PC-3 (cell line): ENCODE data around the gene SDK1. TPM values are rescaled to one million over a fixed set of nuclear protein-coding genes. Genes with fewer than 3 reads are reported as not detected.
A peak's percentile ranks its signal among the peaks of the same experiment; 100 is the strongest.

Source experiments
- ATAC-seq: fragments of 200-7000 bp; cut with Tn5 transposase; 2 replicates; pipeline ENCODE4 v1.9.1; 2020; ENCODE audit warnings: mild to moderate bottlenecking, moderate library complexity
- BruUV-seq: library from RNA; stranded (reverse); fragments of 400-500 nt; replicated peaks from 2 replicates; lab custom pipeline; 2021; lab: Mats Ljungman, UMichigan
- CTCF ChIA-PET: fragments of 300-600 bp; sonication (Branson Sonifier 250); formaldehyde crosslinking; loops from one replicate; lab custom pipeline; 2022; ENCODE audit warnings: antibody characterized with exemption; lab: Charles Lee
- POLR2A ChIA-PET: fragments of 300-600 bp; sonication (Branson Sonifier 250); formaldehyde crosslinking; loops from one replicate; lab custom pipeline; 2022; ENCODE audit warnings: antibody characterized with exemption; ENCODE audit not compliant: unreplicated experiment; lab: Charles Lee
- DNase-seq: peaks from one replicate; pipeline ENCODE4 v3.0.0-alpha.2; 2015
- H2AFZ ChIP-seq: fragments of 300-600 bp; sonication (generic); 2 replicates; pipeline ENCODE4 v1.6.0; 2016; ENCODE audit warnings: antibody characterized with exemption, low read length
- H3F3A ChIP-seq: fragments of 300-600 bp; sonication (generic); one replicate; pipeline ENCODE4 v1.6.0; 2017; ENCODE audit warnings: antibody characterized with exemption, low read length, control low read depth, mild to moderate bottlenecking; ENCODE audit not compliant: unreplicated experiment
- H3K27ac ChIP-seq: fragments of 300-600 bp; sonication (generic); 2 replicates; pipeline ENCODE4 v1.5.1; 2016; ENCODE audit warnings: mild to moderate bottlenecking, low read length
- H3K27me3 ChIP-seq: fragments of 300-600 bp; sonication (generic); 2 replicates; pipeline ENCODE4 v1.6.1; 2016; ENCODE audit warnings: low read length, mixed read lengths
- H3K36me3 ChIP-seq: fragments of 300-600 bp; sonication (generic); 2 replicates; pipeline ENCODE4 v1.6.1; 2016; ENCODE audit warnings: low read depth, mixed run types, low read length, mixed read lengths
- H3K4me1 ChIP-seq: fragments of 300-600 bp; sonication (generic); 2 replicates; pipeline ENCODE4 v1.5.1; 2016; ENCODE audit warnings: low read length; ENCODE audit not compliant: insufficient read depth
- H3K4me2 ChIP-seq: fragments of 300-600 bp; sonication (generic); 2 replicates; pipeline ENCODE4 v1.6.0; 2016; ENCODE audit warnings: low read length
- H3K4me3 ChIP-seq: fragments of 300-600 bp; sonication (generic); 2 replicates; pipeline ENCODE4 v1.5.1; 2016; ENCODE audit warnings: mild to moderate bottlenecking, low read length, mixed read lengths
- H3K79me2 ChIP-seq: fragments of 300-600 bp; sonication (generic); 2 replicates; pipeline ENCODE4 v1.6.1; 2017; ENCODE audit warnings: low read length, mixed read lengths
- H3K9ac ChIP-seq: fragments of 300-600 bp; sonication (generic); 2 replicates; pipeline ENCODE4 v1.6.0; 2016; ENCODE audit warnings: mild to moderate bottlenecking, low read length
- H3K9me2 ChIP-seq: fragments of 300-600 bp; sonication (generic); replicated peaks from 2 replicates; pipeline ENCODE4 v1.6.1; 2016; ENCODE audit warnings: mixed run types, low read length, mixed read lengths
- H3K9me3 ChIP-seq: fragments of 300-600 bp; sonication (generic); 2 replicates; pipeline ENCODE4 v1.6.1; 2016; ENCODE audit warnings: low read length, mixed read lengths
- H4K20me1 ChIP-seq: fragments of 300-600 bp; sonication (generic); 2 replicates; pipeline ENCODE4 v1.6.1; 2016; ENCODE audit warnings: low read length, mixed read lengths
- CTCF ChIP-seq: fragments of 300-600 bp; sonication (generic); conservative IDR thresholded peaks from 2 replicates; pipeline ENCODE4 v1.5.1; 2017; ENCODE audit warnings: antibody characterized with exemption, low read depth, mild to moderate bottlenecking, low read length
- EZH2 ChIP-seq: fragments of 300-600 bp; sonication (generic); IDR thresholded peaks from one replicate; pipeline ENCODE4 v1.6.1; 2017; ENCODE audit warnings: antibody characterized with exemption, mild to moderate bottlenecking, low read length; ENCODE audit not compliant: unreplicated experiment
- EZH2phosphoT487 ChIP-seq: fragments of 300-600 bp; sonication (generic); IDR thresholded peaks from 2 replicates; pipeline ENCODE4 v1.6.1; 2018; ENCODE audit warnings: mild to moderate bottlenecking, antibody characterized with exemption, low read length, borderline replicate concordance
- intact Hi-C: fragments of 100-400 bp; cut with micrococcal nuclease; formaldehyde crosslinking; loops from 2 replicates; pipeline ENCODE4 v1.9.0; 2023
- total RNA-seq: library from RNA; depleted of rRNA; stranded (reverse); fragments of >200 nt; gene quantifications from 2 replicates; pipeline ENCODE4 v1.2.3, GENCODE V29; 2014

SDK1 gene
- total RNA-seq, 1 experiment from 2014 or later = 2.8 TPM

GRCh38 chr7:4244635-4245034, 943.6 kb downstream of the SDK1 start:
- intact Hi-C loops = no loop called here
- no peak overlapping the region for H3K4me2 ChIP-seq
- ChIA-PET CTCF (interaction anchor here (0.6 kb wide), 1 partner anchor 323 kb away, joined by 3 read pairs; no protein-coding TSS in a partner anchor), POLR2A (no interaction called here)
- H3K27ac ChIP-seq = peak overlapping the region; percentile 79; the same call in 1 of the 2 replicates
- no peak overlapping the region for H2AFZ ChIP-seq
- no peaks in the 10 kb centered on the region for H3K27me3 ChIP-seq
- H4K20me1 ChIP-seq = no peaks in the 10 kb centered on the region
- no peak overlapping the region for H3K4me3 ChIP-seq
- no peak for DNase-seq
- TF ChIP-seq EZH2 = no peak
- TF ChIP-seq CTCF = no peak
- no peak for TF ChIP-seq EZH2phosphoT487
- no TSS peak for BruUV-seq
- no peaks in the 10 kb centered on the region for H3F3A ChIP-seq
- no peaks in the 10 kb centered on the region; the same call in 1 of the 2 replicates for H3K9me3 ChIP-seq
- H3K36me3 ChIP-seq = no peaks in the 10 kb centered on the region
- H3K9me2 ChIP-seq = no peaks in the 10 kb centered on the region
- no peak overlapping the region for H3K9ac ChIP-seq
- peaks cover 12% of the 10 kb centered on the region for H3K4me1 ChIP-seq
- no peak for ATAC-seq
- no peaks in the 10 kb centered on the region for H3K79me2 ChIP-seq

- H3K4me1 ChIP-seq = peaks cover 12% of the 10 kb centered on the region
- H3K27me3 ChIP-seq = no peaks in the 10 kb centered on the region
- no peaks in the 10 kb centered on the region for H3K9me2 ChIP-seq
- DNase-seq (peak; percentile 67), ATAC-seq (no peak)
- no peak overlapping the region for H2AFZ ChIP-seq
- intact Hi-C loops = no loop called here
- no peaks in the 10 kb centered on the region for H3K36me3 ChIP-seq
- TF ChIP-seq EZH2phosphoT487 = no peak
- no peak for TF ChIP-seq CTCF
- TF ChIP-seq EZH2 = no peak
- H3F3A ChIP-seq = no peaks in the 10 kb centered on the region
- H3K9ac ChIP-seq = peak overlapping the region; percentile 21; the same call in 1 of the 2 replicates
- no peak overlapping the region for H3K4me3 ChIP-seq
- H3K4me2 ChIP-seq = 0 out of 2 replicates have a peak overlapping the region, but pooled peaks have one; percentile 13
- ChIA-PET POLR2A (no interaction called here), CTCF (no interaction called here)
- BruUV-seq = no TSS peak
- H3K79me2 ChIP-seq = no peaks in the 10 kb centered on the region
- H3K9me3 ChIP-seq = no peaks in the 10 kb centered on the region; the same call in 1 of the 2 replicates
- no peaks in the 10 kb centered on the region for H4K20me1 ChIP-seq
- peak overlapping the region; percentile 79 for H3K27ac ChIP-seq
Measured at GRCh38 chr7:4245135-4245865, 944.2 kb downstream of the SDK1 start.
